Nephron (organoid): ENCODE results near the gene OTUB2.

Experiments used
- H3K27ac Mint-ChIP-seq, 3 experiments: 2 replicates each; pipeline ENCODE4 v1.8.0; 2020; ENCODE audit warnings: mixed read lengths in 3 of 3, mild to moderate bottlenecking in 2 of 3, moderate library complexity in 1 of 3
- H3K27me3 Mint-ChIP-seq: 2 replicates; pipeline ENCODE4 v1.8.0; 2021; ENCODE audit warnings: low read depth, mild to moderate bottlenecking, moderate library complexity, mixed read lengths
- H3K36me3 Mint-ChIP-seq: 2 replicates; pipeline ENCODE4 v1.8.0; 2020; ENCODE audit warnings: low read depth, mixed read lengths
- H3K4me1 Mint-ChIP-seq: 2 replicates; pipeline ENCODE4 v1.8.0; 2020; ENCODE audit warnings: mixed read lengths
- H3K4me3 Mint-ChIP-seq, 3 experiments: 2 replicates each; pipeline ENCODE4 v1.8.0; 2020; ENCODE audit warnings: mild to moderate bottlenecking in 3 of 3, mixed read lengths in 3 of 3, moderate library complexity in 2 of 3
- H3K9me3 Mint-ChIP-seq: 2 replicates; pipeline ENCODE4 v1.8.0; 2020; ENCODE audit warnings: mixed read lengths
- TF ChIP-seq, protein P1 (sequence below), 3 experiments: fragments of 200-600 bp; sonication (generic); IDR thresholded peaks; one replicate each; pipeline ENCODE4 v1.5.0; 2021; ENCODE audit warnings: antibody characterized with exemption in 3 of 3; ENCODE audit not compliant: unreplicated experiment in 3 of 3

The OTUB2 gene

DNA sequence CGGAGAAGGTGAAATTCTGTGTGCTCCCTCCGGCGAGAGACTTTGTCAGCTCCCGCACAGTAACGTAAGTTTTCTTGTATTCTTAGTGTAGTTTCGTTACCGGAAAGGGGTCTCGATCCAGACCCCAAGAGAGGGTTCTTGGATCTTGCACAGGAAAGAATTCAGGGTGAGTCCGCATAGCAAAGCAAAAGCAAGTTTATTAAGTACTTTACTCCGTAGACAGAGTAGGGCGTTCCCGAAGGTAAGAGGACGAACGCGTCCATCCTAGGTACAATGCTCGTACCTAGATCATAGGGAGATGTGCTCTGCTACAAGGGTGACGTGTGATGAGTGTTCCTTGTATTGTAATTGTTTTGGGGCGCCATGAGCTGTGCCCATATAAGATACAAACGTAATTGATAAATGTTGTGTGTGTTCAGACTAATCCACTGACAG is 55.3 kb downstream of the OTUB2 start:
- TF ChIP-seq, protein P1, sequence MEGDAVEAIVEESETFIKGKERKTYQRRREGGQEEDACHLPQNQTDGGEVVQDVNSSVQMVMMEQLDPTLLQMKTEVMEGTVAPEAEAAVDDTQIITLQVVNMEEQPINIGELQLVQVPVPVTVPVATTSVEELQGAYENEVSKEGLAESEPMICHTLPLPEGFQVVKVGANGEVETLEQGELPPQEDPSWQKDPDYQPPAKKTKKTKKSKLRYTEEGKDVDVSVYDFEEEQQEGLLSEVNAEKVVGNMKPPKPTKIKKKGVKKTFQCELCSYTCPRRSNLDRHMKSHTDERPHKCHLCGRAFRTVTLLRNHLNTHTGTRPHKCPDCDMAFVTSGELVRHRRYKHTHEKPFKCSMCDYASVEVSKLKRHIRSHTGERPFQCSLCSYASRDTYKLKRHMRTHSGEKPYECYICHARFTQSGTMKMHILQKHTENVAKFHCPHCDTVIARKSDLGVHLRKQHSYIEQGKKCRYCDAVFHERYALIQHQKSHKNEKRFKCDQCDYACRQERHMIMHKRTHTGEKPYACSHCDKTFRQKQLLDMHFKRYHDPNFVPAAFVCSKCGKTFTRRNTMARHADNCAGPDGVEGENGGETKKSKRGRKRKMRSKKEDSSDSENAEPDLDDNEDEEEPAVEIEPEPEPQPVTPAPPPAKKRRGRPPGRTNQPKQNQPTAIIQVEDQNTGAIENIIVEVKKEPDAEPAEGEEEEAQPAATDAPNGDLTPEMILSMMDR (IDR thresholded peaks at IDR 0.05; ENCODE audit: unreplicated experiment in 3 of 3): no peak
- peaks cover 39% of the 10 kb centered on the region for H3K4me1 Mint-ChIP-seq
- peaks cover 9% of the 10 kb centered on the region for H3K9me3 Mint-ChIP-seq
- peak overlapping the region; percentile 93 to 99 (median 99) for H3K27ac Mint-ChIP-seq
- peak overlapping the region; percentile 100 for H3K4me3 Mint-ChIP-seq
- H3K36me3 Mint-ChIP-seq: peaks cover 60% of the 10 kb centered on the region
- no peaks in the 10 kb centered on the region for H3K27me3 Mint-ChIP-seq

DNA sequence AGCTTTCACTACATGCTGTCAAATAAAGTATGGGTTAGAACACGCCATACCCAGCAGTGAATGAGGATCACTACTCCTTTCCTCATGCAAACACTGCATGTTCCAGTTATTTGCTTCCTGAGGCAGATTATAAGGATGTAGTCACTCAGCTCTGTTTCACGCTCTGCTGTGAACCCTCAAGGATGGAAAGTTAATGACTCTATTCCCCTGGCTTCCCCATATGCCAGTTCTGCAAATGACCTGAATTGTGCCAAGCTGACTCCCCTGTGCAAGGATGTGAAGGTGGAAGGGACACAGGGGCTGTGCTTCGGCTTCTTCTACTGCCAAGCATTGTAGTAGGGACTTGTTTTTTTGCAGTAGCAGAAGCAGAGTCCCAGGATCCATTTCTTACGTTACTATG is 61.8 kb downstream of the OTUB2 start:
- Mint-ChIP-seq H3K27ac (no peak overlapping the region), H3K4me1 (no peaks in the 10 kb centered on the region)

GRCh38 chr14:94088516-94088915 is 62.4 kb downstream of the OTUB2 start:
- H3K4me1 Mint-ChIP-seq: no peaks in the 10 kb centered on the region
- TF ChIP-seq, protein P1 (IDR thresholded peaks at IDR 0.05; ENCODE audit: unreplicated experiment in 3 of 3): no peak
- H3K9me3 Mint-ChIP-seq: no peaks in the 10 kb centered on the region

More for the DNA sequence above, 61.8 kb downstream of the OTUB2 start:
- TF ChIP-seq, protein P1 (IDR thresholded peaks at IDR 0.05; ENCODE audit: unreplicated experiment in 3 of 3): no peak
- Mint-ChIP-seq H3K36me3 (peaks cover 18% of the 10 kb centered on the region), H3K27me3 (no peaks in the 10 kb centered on the region), H3K4me3 (no peak overlapping the region), H3K9me3 (no peaks in the 10 kb centered on the region)

DNA sequence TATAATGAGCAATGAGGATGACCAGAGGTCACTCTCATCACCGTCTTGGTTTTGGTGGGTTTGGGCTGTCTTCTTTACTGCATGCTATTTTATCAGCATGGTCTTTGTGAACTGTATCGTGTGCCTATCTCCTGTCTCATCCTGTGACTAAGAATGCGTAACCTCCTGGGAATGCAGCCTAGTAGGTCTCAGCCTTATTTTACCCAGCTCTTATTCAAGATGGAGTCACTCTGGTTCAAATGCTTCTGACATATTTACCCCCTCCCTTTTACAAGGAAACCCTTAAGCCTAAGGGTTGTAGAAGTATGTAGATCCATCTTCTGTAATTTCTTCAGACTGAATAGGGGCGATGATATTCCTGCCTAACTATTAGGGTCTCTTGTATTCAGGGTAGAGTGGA is 63.3 kb downstream of the OTUB2 start:
- Mint-ChIP-seq H3K9me3 (no peaks in the 10 kb centered on the region), H3K4me1 (no peaks in the 10 kb centered on the region), H3K27ac (no peak overlapping the region), H3K36me3 (peaks cover 14% of the 10 kb centered on the region), H3K4me3 (no peak overlapping the region), H3K27me3 (no peaks in the 10 kb centered on the region)
- TF ChIP-seq, protein P1 (IDR thresholded peaks at IDR 0.05; ENCODE audit: unreplicated experiment in 3 of 3): no peak

More at GRCh38 chr14:94088516-94088915, 62.4 kb downstream of the OTUB2 start:
- H3K36me3 Mint-ChIP-seq: peaks cover 12% of the 10 kb centered on the region
- no peak overlapping the region for H3K27ac Mint-ChIP-seq
- no peak overlapping the region for H3K4me3 Mint-ChIP-seq
- no peaks in the 10 kb centered on the region for H3K27me3 Mint-ChIP-seq

DNA sequence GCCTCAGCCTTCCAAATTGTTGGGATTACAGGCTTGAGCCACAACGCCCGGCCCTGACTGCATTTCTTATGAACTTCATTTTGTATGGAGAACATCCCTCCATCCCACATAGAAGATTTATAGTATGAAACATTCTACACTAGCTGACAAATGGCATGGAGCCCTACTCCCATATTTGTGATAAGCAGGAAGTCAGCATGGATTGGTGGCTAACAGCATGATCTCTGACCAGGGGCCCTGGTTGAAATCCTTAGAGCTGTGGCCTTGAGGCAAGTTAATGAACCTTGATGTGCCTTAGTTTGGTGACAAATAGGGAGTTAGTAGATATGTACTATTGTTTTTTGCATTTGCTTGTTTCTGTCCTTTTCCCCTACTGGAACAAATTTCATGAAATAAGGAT is 67.3 kb downstream of the OTUB2 start:
- H3K27me3 Mint-ChIP-seq: no peaks in the 10 kb centered on the region
- no peaks in the 10 kb centered on the region for H3K4me1 Mint-ChIP-seq
- peaks cover 9% of the 10 kb centered on the region for H3K36me3 Mint-ChIP-seq
- H3K9me3 Mint-ChIP-seq: no peaks in the 10 kb centered on the region
- TF ChIP-seq, protein P1 (IDR thresholded peaks at IDR 0.05; ENCODE audit: unreplicated experiment in 3 of 3): no peak
- H3K4me3 Mint-ChIP-seq: no peak overlapping the region
- H3K27ac Mint-ChIP-seq: no peak overlapping the region

DNA sequence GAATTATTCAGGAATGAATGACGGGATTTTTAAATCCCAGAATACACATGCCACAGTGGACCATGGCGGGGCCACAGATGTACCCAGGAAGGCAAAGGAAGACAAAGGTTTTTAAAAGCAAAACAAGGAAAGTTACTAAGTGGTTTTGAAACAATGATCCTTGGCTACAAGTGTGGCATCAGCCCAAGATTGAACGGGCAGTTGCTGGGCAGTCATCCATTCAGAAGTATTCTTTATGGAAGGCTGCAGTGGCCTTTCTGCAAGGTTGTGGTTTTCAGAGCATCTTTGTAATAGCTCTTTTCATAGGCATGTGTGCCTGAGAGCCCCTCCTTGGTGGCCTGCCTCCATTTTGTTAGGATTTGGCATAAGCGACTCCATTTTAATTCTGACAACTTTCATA is 71.0 kb downstream of the OTUB2 start:
- TF ChIP-seq, protein P1 (IDR thresholded peaks at IDR 0.05; ENCODE audit: unreplicated experiment in 3 of 3): no peak
- Mint-ChIP-seq H3K4me3 (no peak overlapping the region), H3K4me1 (no peaks in the 10 kb centered on the region), H3K9me3 (no peaks in the 10 kb centered on the region), H3K27ac (no peak overlapping the region), H3K27me3 (no peaks in the 10 kb centered on the region), H3K36me3 (peaks cover 23% of the 10 kb centered on the region)
